Keratinocyte (primary cell): Measurements from ENCODE around the gene FRS2. TPM values are rescaled to one million over a fixed set of nuclear protein-coding genes. Genes with fewer than 3 reads are reported as not detected.

Experiments
- DNase-seq: peaks from one replicate; pipeline ENCODE4 v3.0.0-alpha.2; 2011; ENCODE audit warnings: low read depth, missing footprints, low spot score
- FAIRE-seq: peaks from 2 replicates; lab custom pipeline; 2011; peaks lifted over from hg19 to GRCh38; lab: Jason Lieb, UNC
- H2AFZ ChIP-seq: 2 replicates; pipeline ENCODE4 v1.6.0; 2012; ENCODE audit warnings: low read length, control low read depth, inconsistent platforms; ENCODE audit not compliant: control insufficient read depth
- H3K27ac ChIP-seq: 2 replicates; pipeline ENCODE4 v1.5.1; 2011; ENCODE audit warnings: low read length; ENCODE audit not compliant: control insufficient read depth, insufficient read depth
- H3K27me3 ChIP-seq: 3 replicates; pipeline ENCODE4 v1.6.0; 2011; ENCODE audit warnings: low read length; ENCODE audit not compliant: control insufficient read depth, insufficient read depth; ENCODE audit errors: extremely low read depth
- H3K36me3 ChIP-seq, 2 experiments: 2 replicates in 1 of 2; 3 replicates in 1 of 2; pipeline ENCODE4 v1.5.1; 2011; ENCODE audit warnings: low read length in 2 of 2, mild to moderate bottlenecking in 1 of 2; ENCODE audit not compliant: control insufficient read depth in 2 of 2, insufficient read depth in 2 of 2; ENCODE audit errors: extremely low read depth in 1 of 2
- H3K4me1 ChIP-seq: 3 replicates; pipeline ENCODE4 v1.5.1; 2011; ENCODE audit warnings: low read length; ENCODE audit not compliant: control insufficient read depth, insufficient read depth; ENCODE audit errors: extremely low read depth
- H3K4me2 ChIP-seq: 3 replicates; pipeline ENCODE4 v1.6.0; 2011; ENCODE audit warnings: low read depth, low read length; ENCODE audit not compliant: control insufficient read depth, insufficient read depth; ENCODE audit errors: extremely low read depth
- H3K4me3 ChIP-seq, 3 experiments: fragments of 200-600 bp in 1 of 3; sonication (generic) in 1 of 3; 2 replicates in 2 of 3; 3 replicates in 1 of 3; pipeline ENCODE4 v1.5.1; 2011 to 2016; ENCODE audit warnings: low read length in 3 of 3, mild to moderate bottlenecking in 3 of 3, control low read depth in 2 of 3, inconsistent platforms in 1 of 3, low read depth in 1 of 3, mixed read lengths in 1 of 3, mixed run types in 1 of 3, moderate library complexity in 1 of 3; ENCODE audit not compliant: control insufficient read depth in 2 of 3, insufficient read depth in 2 of 3; ENCODE audit errors: extremely low read depth in 1 of 3
- H3K79me2 ChIP-seq: 2 replicates; pipeline ENCODE4 v1.6.0; 2012; ENCODE audit warnings: low read length; ENCODE audit not compliant: control insufficient read depth, insufficient read depth
- H3K9ac ChIP-seq: 3 replicates; pipeline ENCODE4 v1.6.0; 2011; ENCODE audit warnings: low read length; ENCODE audit not compliant: control insufficient read depth, insufficient read depth; ENCODE audit errors: extremely low read depth
- H3K9me1 ChIP-seq: 3 replicates; pipeline ENCODE4 v1.6.0; 2011; ENCODE audit warnings: low read length; ENCODE audit not compliant: control insufficient read depth, insufficient read depth; ENCODE audit errors: extremely low read depth
- H3K9me3 ChIP-seq: 2 replicates; pipeline ENCODE4 v1.5.1; 2012; ENCODE audit warnings: low read depth, low read length; ENCODE audit not compliant: control insufficient read depth
- H4K20me1 ChIP-seq: 3 replicates; pipeline ENCODE4 v1.6.0; 2011; ENCODE audit warnings: low read length; ENCODE audit not compliant: control insufficient read depth, insufficient read depth; ENCODE audit errors: extremely low read depth
- EZH2 ChIP-seq: IDR thresholded peaks from one replicate; pipeline ENCODE4 v1.6.1; 2012; ENCODE audit warnings: inconsistent platforms, mild to moderate bottlenecking, low read length, moderate library complexity
- dilution Hi-C: fragments of 300-500 bp; cut with MboI; formaldehyde crosslinking; loops from one replicate; pipeline ENCODE4 v1.7.0; 2020; ENCODE audit warnings: low sequenced_read_pairs; ENCODE audit not compliant: extremely low pct_ligation_motif_present
- polyA plus RNA-seq, 5 experiments: library from polyadenylated mRNA; depleted of rRNA in 3 of 5; stranded (reverse) in 3 of 5; stranded (forward) in 1 of 5; unstranded in 1 of 5; fragments of >200 nt; gene quantifications; 1 replicate in 1 of 5; 2 replicates in 3 of 5; 3 replicates in 1 of 5; pipeline versions ENCODE4 v1.2.1 to v1.2.3, GENCODE V29; 2011 to 2012; ENCODE audit warnings: missing spikeins in 2 of 5, low read depth in 1 of 5, low replicate concordance in 1 of 5
- TF ChIP-seq, protein P1 (sequence below), 3 experiments: IDR thresholded peaks in 1 of 3; conservative IDR thresholded peaks in 1 of 3; optimal IDR thresholded peaks in 1 of 3; 2 replicates in 2 of 3; 3 replicates in 1 of 3; pipeline versions ENCODE3 to v1.5.1; 2011; ENCODE audit warnings: low read length in 3 of 3, mild to moderate bottlenecking in 3 of 3, moderate library complexity in 2 of 3, control low read depth in 1 of 3, inconsistent platforms in 1 of 3; ENCODE audit not compliant: insufficient read depth in 2 of 3; ENCODE audit errors: extremely low read depth in 1 of 3

Gene FRS2
- polyA plus RNA-seq, 1 donor (not counting 4 experiments of a cell fraction or from before 2014, with no cell fraction given), result 28.6 TPM

DNA sequence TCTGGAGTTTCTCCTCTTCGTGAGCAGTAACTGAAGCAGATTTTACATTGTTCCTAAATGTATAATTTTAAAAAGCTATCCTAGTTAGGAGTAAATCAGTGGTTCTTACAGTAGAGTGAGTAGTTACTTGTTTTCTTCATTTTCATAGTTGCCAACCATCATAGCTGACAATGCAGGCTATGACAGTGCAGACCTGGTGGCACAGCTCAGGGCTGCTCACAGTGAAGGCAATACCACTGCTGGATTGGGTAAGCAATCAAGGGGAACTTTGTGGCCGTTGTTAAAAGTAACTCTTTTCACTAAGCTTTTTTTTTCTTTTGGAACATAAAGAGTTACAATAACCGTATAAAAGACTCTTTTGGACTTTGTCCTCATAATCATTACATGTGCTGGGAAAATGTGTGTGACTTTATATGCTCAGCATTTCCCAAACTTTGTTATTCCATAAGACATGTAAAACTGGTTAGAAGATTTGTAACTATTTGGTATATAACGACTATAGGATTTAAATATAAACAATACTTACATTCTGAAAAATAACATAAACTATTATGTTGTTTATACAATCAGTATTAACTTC is 128.1 kb downstream of the FRS2 start:
- DNase-seq (no peak), FAIRE-seq (no peak)
- Histone ChIP-seq H3K27me3 (no peaks in the 10 kb centered on the region), H3K9ac (no peak overlapping the region), H3K27ac (no peak overlapping the region), H3K4me3 (no peak overlapping the region), H3K4me1 (no peaks in the 10 kb centered on the region), H3K4me2 (no peak overlapping the region), H3K79me2 (peaks cover 2% of the 10 kb centered on the region), H3K9me1 (no peaks in the 10 kb centered on the region), H3K9me3 (no peaks in the 10 kb centered on the region), H3K36me3 (peaks cover 23 to 47% of the 10 kb centered on the region in 2 experiments), H4K20me1 (no peaks in the 10 kb centered on the region), H2AFZ (no peak overlapping the region)
- dilution Hi-C loops, result no loop called here
- TF ChIP-seq, protein P1, sequence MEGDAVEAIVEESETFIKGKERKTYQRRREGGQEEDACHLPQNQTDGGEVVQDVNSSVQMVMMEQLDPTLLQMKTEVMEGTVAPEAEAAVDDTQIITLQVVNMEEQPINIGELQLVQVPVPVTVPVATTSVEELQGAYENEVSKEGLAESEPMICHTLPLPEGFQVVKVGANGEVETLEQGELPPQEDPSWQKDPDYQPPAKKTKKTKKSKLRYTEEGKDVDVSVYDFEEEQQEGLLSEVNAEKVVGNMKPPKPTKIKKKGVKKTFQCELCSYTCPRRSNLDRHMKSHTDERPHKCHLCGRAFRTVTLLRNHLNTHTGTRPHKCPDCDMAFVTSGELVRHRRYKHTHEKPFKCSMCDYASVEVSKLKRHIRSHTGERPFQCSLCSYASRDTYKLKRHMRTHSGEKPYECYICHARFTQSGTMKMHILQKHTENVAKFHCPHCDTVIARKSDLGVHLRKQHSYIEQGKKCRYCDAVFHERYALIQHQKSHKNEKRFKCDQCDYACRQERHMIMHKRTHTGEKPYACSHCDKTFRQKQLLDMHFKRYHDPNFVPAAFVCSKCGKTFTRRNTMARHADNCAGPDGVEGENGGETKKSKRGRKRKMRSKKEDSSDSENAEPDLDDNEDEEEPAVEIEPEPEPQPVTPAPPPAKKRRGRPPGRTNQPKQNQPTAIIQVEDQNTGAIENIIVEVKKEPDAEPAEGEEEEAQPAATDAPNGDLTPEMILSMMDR (optimal IDR thresholded peaks at IDR 0.05 in 1 of 3, IDR thresholded peaks at IDR 0.05 in 1 of 3, conservative IDR thresholded peaks at IDR 0.05 in 1 of 3; ENCODE audit: extremely low read depth in 1 of 3, insufficient read depth in 2 of 3, low read length in 3 of 3), result no peak
- TF ChIP-seq EZH2, result no peak

GRCh38 chr12:69600804-69601203 is 130.6 kb downstream of the FRS2 start:
- H3K9me3 ChIP-seq, result no peaks in the 10 kb centered on the region
- no peaks in the 10 kb centered on the region for H3K27me3 ChIP-seq
- H3K4me2 ChIP-seq, result no peak overlapping the region
- no peak overlapping the region for H3K27ac ChIP-seq
- H3K4me3 ChIP-seq, result no peak overlapping the region
- H3K9me1 ChIP-seq, result no peaks in the 10 kb centered on the region
- dilution Hi-C loops, result no loop called here
- DNase-seq, result no peak
- TF ChIP-seq, protein P1 (optimal IDR thresholded peaks at IDR 0.05 in 1 of 3, IDR thresholded peaks at IDR 0.05 in 1 of 3, conservative IDR thresholded peaks at IDR 0.05 in 1 of 3; ENCODE audit: extremely low read depth in 1 of 3, insufficient read depth in 2 of 3, low read length in 3 of 3), result no peak
- TF ChIP-seq EZH2, result no peak
- H2AFZ ChIP-seq, result no peak overlapping the region
- no peak overlapping the region for H3K9ac ChIP-seq
- H3K36me3 ChIP-seq, result peaks cover 17 to 31% of the 10 kb centered on the region in 2 experiments
- no peaks in the 10 kb centered on the region for H3K79me2 ChIP-seq
- H4K20me1 ChIP-seq, result no peaks in the 10 kb centered on the region
- no peaks in the 10 kb centered on the region for H3K4me1 ChIP-seq
- FAIRE-seq, result no peak
